ENCODE data around the gene TRMT6.

TRMT6 gene

DNA sequence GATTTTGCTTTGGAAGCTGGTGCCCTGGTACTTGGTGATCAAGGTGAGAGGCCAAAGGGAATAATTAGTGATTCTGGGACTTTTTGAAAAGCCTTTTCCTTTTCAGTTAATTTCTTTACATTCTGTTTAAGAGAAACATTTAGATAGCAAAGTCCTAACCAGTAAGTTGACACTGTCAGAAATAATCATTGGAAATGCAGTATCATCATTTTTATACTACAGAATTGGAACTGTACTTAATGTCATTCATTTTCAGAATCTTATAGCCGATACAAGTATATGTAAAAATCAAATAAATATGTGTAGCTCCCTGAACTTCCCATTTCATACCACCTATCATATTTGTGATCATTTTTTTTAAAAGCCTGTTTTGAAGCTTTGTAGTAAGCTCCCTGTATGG is 27.6 kb upstream of the TRMT6 start:
- Histone ChIP-seq H3K27me3 (ENCODE audit: insufficient read depth, poor library complexity, severe bottlenecking) (no peaks in the 10 kb centered on the region), H3K36me3 (ENCODE audit: low read depth) (peaks cover 92% of the 10 kb centered on the region), H3K4me1 (ENCODE audit: insufficient read depth, poor library complexity, severe bottlenecking) (peaks cover 14% of the 10 kb centered on the region), H3K27ac (ENCODE audit: poor library complexity, severe bottlenecking) (no peak overlapping the region), H3K4me3 (ENCODE audit: severe bottlenecking) (no peak overlapping the region), H3K9me3 (ENCODE audit: severe bottlenecking) (no peaks in the 10 kb centered on the region)
- TF ChIP-seq, protein P1, sequence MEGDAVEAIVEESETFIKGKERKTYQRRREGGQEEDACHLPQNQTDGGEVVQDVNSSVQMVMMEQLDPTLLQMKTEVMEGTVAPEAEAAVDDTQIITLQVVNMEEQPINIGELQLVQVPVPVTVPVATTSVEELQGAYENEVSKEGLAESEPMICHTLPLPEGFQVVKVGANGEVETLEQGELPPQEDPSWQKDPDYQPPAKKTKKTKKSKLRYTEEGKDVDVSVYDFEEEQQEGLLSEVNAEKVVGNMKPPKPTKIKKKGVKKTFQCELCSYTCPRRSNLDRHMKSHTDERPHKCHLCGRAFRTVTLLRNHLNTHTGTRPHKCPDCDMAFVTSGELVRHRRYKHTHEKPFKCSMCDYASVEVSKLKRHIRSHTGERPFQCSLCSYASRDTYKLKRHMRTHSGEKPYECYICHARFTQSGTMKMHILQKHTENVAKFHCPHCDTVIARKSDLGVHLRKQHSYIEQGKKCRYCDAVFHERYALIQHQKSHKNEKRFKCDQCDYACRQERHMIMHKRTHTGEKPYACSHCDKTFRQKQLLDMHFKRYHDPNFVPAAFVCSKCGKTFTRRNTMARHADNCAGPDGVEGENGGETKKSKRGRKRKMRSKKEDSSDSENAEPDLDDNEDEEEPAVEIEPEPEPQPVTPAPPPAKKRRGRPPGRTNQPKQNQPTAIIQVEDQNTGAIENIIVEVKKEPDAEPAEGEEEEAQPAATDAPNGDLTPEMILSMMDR (IDR thresholded peaks at IDR 0.05; ENCODE audit: poor library complexity, severe bottlenecking): no peak
- ATAC-seq (ENCODE audit: low read depth): no peak
- no peak for DNase-seq (ENCODE audit: low spot score)

DNA sequence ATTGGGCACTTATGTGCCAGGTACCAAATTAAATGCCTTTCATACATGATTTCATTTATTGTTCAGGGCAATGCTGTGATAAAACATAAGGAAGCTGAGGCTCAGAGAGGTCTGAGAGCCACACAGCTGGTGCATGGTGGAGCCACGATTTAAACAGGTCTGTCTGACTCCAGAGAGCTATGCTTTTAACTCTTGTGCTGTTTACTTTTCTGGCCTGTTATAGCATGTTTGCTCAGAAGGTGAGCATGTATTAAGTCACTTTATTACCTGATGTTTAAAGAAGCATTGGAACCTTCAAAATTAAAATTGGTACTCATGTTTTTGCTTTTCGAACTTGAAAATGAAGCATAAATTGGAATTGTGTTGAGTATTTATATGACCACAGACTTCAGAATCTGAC is 26.9 kb upstream of the TRMT6 start:
- no peaks in the 10 kb centered on the region for H3K27me3 ChIP-seq (ENCODE audit: insufficient read depth, poor library complexity, severe bottlenecking)
- no peak overlapping the region for H3K4me3 ChIP-seq (ENCODE audit: severe bottlenecking)
- no peak overlapping the region for H3K27ac ChIP-seq (ENCODE audit: poor library complexity, severe bottlenecking)
- DNase-seq (ENCODE audit: low spot score) (no peak), ATAC-seq (ENCODE audit: low read depth) (no peak)
- peaks cover 22% of the 10 kb centered on the region for H3K4me1 ChIP-seq (ENCODE audit: insufficient read depth, poor library complexity, severe bottlenecking)
- TF ChIP-seq, protein P1 (IDR thresholded peaks at IDR 0.05; ENCODE audit: poor library complexity, severe bottlenecking): no peak
- H3K36me3 ChIP-seq (ENCODE audit: low read depth): peaks cover 92% of the 10 kb centered on the region
- H3K9me3 ChIP-seq (ENCODE audit: severe bottlenecking): no peaks in the 10 kb centered on the region

DNA sequence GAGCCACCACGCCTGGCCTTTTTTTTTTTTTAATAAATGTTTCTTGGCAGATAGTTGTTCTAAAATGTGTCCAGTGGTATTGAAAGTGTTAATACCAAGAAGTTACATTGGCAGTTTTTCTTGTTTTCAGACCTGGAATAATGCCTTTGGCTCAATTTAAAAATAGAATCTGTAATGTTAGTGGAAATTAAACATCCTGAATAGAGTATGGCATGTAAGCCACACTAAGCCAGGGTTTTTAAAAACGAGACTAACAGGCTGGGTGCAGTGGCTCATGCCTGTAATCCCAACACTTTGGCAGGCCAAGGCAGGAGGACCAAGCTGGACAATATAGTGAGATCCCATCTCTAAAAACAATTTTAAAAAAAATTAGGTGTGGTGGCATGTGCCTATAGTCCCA is 25.4 kb upstream of the TRMT6 start:
- Histone ChIP-seq H3K4me3 (ENCODE audit: severe bottlenecking) (no peak overlapping the region), H3K9me3 (ENCODE audit: severe bottlenecking) (no peaks in the 10 kb centered on the region), H3K4me1 (ENCODE audit: insufficient read depth, poor library complexity, severe bottlenecking) (peaks cover 23% of the 10 kb centered on the region), H3K27me3 (ENCODE audit: insufficient read depth, poor library complexity, severe bottlenecking) (no peaks in the 10 kb centered on the region), H3K36me3 (ENCODE audit: low read depth) (peaks cover 86% of the 10 kb centered on the region), H3K27ac (ENCODE audit: poor library complexity, severe bottlenecking) (no peak overlapping the region)
- TF ChIP-seq, protein P1 (IDR thresholded peaks at IDR 0.05; ENCODE audit: poor library complexity, severe bottlenecking): no peak
- ATAC-seq (ENCODE audit: low read depth) (no peak), DNase-seq (ENCODE audit: low spot score) (no peak)

DNA sequence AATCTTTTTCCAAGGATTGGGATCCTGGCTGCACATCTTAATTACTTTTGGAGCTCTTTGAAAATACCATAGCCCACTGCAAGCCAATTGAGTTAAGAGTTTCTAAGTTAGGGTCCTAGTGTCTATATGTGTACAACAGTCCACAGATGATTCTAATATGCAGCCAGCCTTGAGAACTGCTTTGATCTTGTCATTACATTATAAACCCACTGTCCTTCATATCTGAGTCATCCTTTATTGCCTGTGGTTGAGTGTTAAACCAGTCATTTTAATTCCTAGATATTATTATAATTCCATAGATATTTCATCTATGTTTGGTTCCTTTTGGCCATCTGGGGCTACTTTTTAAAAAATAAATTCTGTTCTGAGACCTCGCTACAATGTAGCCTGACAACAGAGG is 24.2 kb upstream of the TRMT6 start:
- H3K27me3 ChIP-seq (ENCODE audit: insufficient read depth, poor library complexity, severe bottlenecking): no peaks in the 10 kb centered on the region
- TF ChIP-seq, protein P1 (IDR thresholded peaks at IDR 0.05; ENCODE audit: poor library complexity, severe bottlenecking): no peak
- H3K4me1 ChIP-seq (ENCODE audit: insufficient read depth, poor library complexity, severe bottlenecking): peaks cover 23% of the 10 kb centered on the region
- H3K27ac ChIP-seq (ENCODE audit: poor library complexity, severe bottlenecking): no peak overlapping the region
- H3K36me3 ChIP-seq (ENCODE audit: low read depth): peaks cover 74% of the 10 kb centered on the region
- H3K4me3 ChIP-seq (ENCODE audit: severe bottlenecking): no peak overlapping the region
- no peaks in the 10 kb centered on the region for H3K9me3 ChIP-seq (ENCODE audit: severe bottlenecking)
- ATAC-seq (ENCODE audit: low read depth) (no peak), DNase-seq (ENCODE audit: low spot score) (no peak)

DNA sequence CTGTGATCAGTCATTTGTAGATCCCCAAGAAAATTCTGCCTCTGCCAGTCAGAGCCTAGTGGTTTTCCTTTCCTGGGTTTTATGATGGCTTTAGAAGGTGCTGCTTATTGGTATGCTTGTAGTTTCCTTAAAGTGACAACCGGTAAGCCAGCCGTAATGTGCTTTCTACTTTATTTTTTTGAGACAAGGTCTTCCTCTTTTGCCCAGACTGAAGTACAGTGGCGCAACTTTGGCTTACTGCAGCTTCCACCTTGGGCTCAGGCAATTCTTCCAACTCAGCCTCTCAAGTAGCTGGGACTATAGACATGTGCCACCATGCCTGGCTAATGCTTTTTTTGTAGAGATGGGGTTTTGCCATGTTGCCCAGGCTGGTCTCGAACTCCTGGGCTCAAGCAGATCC is 23.6 kb upstream of the TRMT6 start:
- ATAC-seq (ENCODE audit: low read depth): no peak
- TF ChIP-seq, protein P1 (IDR thresholded peaks at IDR 0.05; ENCODE audit: poor library complexity, severe bottlenecking): no peak
- H3K36me3 ChIP-seq (ENCODE audit: low read depth): peaks cover 71% of the 10 kb centered on the region

More for the DNA sequence above, 23.6 kb upstream of the TRMT6 start:
- Histone ChIP-seq H3K27ac (ENCODE audit: poor library complexity, severe bottlenecking) (peak overlapping the region; percentile 73), H3K27me3 (ENCODE audit: insufficient read depth, poor library complexity, severe bottlenecking) (no peaks in the 10 kb centered on the region), H3K4me3 (ENCODE audit: severe bottlenecking) (no peak overlapping the region), H3K4me1 (ENCODE audit: insufficient read depth, poor library complexity, severe bottlenecking) (peaks cover 23% of the 10 kb centered on the region), H3K9me3 (ENCODE audit: severe bottlenecking) (no peaks in the 10 kb centered on the region)
- no peak for DNase-seq (ENCODE audit: low spot score)

Data from RWPE2 (cell line).